ENCODE results near the gene SPAG9.
"Not testable (repeated sequence)": the region's sequence is repeated elsewhere in the genome, so short reads cannot be mapped to it uniquely, and the experiment has no call there.

Gene SPAG9

DNA sequence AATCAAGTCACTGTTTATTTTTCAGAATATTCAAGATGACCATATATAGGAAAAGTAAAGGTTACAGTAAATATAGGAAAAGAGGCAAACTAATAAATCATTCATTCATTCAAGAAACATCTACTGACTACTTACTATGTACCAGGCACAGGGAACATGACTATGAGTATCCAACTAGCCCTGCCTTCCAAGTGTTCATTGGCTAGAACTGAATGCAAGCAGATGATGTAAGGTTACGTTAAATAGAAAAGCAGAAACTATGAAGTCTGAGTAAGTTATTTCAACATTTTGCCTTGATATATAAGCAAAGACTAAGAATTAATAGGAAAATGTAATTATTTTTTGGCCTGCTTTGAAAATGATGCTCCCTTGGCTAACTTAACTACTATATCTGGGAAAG is 36.7 kb downstream of the SPAG9 start:
- DNase-seq: no peak

DNA sequence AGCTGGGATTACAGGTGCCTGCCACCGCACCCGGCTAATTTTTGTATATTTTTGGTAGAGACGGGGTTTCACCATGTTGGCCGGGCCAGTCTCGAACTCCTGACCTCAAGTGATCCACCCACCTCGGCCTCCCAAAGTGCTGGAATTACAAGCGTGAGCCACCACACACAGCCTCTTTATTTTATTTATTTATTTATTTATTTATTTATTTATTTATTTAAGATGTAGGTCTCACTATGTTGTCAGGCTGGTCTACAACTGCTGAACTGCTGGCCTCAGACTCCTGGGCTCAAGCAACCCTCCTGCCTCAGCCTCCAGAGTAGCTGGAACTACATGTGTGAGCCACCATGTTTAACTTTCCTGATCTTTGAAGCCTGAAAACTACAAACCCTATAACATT is 37.3 kb downstream of the SPAG9 start:
- DNase-seq: not testable (repeated sequence)

DNA sequence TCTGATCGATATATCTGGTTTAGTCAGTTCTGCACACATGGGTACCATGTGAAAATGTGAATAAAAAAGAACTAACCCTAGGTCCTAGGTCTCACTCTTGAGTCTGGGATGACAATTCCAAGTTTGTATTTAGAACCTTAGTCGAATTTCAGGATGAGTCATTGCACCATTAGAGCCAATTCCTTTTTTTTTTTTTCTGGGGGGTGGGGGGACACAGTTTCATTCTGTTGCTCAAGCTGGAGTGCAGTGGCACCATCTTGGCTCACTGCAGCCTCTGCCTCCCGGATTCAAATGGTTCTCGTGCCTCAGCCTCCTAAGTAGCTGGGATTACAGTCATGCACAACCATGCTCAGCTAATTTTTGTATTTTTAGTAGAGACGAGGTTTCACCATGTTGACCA is 41.6 kb downstream of the SPAG9 start:
- DNase-seq: no peak

DNA sequence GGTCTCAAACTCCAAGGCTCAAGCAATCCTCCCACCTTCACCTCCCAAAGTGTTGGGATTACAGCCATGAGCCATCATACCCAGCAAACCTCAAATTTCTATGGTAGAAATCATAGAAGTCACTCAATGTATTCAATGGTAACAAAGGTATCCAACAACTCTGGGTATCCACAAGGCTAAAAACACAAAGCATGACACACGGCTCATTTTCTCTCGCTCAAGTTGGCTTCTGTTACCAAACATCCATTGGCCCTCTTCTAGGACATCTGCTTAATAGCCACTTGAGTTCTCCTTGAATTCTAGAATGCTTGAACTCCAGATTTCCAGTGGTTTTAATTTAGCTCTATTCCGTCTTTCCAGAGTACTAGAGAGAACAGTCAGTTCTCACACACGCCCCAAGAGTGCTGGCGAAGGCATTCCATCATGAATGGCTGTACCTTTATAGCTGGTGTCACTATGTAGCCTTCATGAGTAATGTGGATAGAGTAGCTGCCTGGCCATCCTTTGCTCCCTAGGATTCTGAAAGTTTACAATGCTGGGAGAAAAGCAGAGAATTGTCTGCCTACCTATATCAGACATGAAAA is 42.6 kb downstream of the SPAG9 start:
- no peak for DNase-seq

DNA sequence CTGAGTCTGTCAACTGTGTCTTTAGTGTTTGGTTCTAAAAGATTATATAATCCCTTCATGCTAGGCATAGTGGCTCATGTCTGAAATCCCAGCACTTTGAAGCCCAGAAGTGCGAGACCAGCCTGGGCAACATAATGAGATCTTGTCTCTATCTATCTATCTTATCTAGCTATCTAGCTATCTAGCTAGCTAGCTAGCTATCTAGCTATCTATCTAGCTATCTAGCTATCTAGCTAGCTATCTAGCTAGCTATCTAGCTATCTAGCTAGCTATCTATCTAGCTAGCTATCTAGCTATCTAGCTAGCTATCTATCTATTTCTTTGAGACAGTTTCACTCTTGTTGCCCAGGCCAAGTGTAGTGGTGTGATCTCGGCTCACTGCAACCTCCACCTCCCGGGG is 43.8 kb downstream of the SPAG9 start:
- no peak for DNase-seq

DNA sequence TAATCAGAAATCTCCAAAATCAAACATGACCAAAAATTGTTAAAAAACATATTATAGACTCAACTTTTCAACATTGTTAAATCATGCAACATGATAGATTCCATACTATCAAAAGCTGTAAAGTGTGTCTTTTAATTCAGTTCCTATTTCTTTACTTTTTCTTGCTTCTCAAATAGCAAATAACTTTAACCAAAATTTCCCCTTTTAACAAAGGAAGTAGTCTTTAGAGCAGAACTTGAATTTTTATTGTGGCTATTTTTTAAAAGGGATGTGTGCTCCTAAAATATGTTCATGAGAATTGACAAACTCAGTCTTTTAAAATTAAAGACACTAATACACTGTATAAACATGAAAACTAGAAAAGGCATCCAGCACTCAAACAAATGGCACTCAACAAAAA is 49.1 kb downstream of the SPAG9 start:
- no peak for DNase-seq

DNA sequence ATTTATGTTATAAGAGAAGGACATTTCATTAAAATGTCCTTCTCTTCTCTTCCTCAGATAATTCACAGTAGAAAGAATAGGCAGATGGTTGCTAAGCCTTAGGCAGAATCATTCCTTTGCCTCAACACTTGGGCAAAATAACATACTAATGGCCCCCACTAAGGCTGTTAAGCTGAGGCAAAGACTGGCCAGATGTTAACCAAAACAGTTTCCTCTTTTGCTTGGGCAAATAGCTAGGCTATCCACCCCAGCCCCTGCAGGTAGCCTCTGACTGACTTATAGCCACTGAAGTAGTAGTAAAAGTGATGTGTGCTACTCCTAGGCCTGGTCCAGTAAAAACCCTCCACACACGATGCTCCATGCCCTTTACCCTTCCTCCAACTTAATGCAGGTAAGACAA is 55.2 kb downstream of the SPAG9 start:
- no peak for DNase-seq

DNA sequence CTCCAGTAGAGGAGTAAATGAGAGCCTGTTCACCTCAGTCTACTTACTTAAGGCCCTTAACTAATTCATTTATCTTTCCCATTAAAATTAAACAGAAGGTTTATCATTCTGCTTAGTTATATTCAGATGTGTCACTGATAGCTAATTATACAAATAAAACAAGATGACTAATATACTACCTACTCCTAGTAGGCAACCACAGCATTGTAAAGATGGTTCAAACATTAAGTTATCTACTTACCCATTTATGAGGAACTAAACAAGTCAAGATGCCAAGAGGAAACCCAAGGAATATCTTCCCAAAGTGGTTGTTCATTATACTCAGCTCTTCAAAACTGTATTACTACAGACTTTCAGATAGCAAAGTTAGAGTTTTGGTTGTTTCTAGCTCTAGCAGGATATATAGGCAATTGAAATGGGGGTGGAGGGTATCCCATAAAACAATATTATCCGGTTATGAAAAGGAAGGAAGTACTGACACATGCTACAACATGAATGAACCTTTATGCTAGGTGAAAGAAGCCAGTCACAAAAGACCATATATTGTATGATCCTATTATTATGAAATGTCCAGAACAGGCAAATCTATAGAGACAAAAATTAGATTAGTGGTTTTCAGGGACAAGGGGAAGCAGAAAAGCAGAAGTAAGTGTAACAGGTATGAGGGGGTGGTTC is 56.5 kb downstream of the SPAG9 start:
- DNase-seq: no peak

DNA sequence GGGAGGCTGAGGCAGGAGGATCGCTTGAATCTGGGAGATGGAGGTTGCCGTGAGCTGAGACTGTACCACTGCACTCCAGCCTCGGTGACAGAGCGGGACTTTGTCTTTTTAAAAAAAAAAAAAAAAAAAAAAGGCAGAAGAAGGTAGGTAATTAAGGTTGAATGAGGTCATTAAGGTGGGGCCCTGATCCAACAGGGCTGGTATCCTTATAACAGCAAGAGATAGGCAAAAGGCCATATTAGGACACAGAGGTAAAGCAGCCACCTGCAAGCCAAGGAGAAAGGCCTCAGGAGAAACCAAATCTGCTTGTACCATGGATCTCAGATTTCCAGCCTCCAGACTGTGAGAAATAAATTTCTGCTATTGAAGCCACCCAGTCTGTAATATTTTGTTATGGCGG is 60.3 kb downstream of the SPAG9 start:
- no peak for DNase-seq

DNA sequence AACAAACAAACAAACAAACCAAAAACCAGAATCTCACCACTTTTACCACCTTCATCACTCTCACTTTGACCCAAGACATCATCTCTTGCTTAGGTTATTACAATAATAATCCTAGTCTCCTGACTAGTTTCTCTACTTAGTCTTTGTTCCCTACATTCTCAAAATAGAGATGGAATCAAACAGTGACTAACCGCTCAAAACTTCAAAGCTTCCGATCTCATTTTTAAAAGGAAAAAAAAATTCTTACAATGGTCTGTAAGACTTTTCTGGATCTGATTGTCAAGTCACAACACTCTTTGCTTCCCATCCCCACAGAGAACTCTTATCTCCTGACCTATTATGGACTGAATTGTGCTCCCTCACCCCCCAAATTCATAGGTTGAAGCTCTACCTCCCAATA is 60.9 kb downstream of the SPAG9 start:
- DNase-seq: no peak

DNA sequence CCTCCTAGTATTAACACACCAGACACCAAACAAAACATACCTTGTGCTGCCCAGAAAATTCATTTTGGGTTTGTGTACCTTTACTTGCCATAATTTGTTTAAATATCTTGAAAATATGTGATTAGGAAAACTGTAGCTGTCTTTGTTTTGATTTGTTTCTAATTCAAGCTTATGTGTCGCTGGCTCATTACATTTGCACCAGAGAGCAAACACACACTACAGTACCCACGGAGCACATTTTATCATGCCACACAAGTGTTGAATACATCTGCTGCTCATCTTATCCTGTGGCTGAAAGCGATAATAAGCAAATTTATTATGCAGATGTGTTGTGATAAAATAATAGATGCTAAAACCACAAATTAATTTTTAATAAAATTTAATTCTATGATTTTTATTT is 63.1 kb downstream of the SPAG9 start:
- no peak for DNase-seq

DNA sequence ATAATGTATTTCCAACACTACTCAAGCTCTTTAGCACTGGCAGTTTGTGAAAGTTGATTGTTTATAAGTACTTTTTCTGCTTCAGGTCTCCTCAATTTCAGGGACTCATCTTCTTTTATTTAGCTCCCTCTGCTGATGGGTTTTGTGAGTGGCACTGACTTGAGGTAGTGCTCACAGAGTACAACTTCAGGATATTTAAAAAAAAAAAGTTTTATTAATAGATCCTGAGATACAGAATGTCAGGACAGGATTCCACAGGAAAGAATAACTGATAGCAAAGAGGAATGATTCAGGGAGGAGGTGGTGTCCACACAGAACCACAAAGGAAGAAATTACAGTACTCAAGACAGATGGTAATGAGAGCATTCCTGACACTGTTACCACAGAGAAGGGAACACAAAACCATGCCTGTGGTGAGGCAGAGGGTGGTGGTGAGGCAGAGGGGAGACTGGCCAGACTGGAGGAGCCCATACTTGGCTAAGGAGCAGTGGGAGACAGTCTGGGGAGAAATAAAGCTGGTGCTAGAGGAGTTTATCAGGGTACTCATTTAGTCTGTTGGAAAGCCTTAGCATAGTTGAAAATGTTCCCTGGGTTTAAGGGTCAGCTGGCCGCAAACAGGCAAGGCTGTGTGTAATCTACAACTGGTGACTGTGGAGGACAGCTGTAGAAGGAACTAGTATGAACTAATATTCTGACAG is 63.7 kb downstream of the SPAG9 start:
- no peak for DNase-seq

DNA sequence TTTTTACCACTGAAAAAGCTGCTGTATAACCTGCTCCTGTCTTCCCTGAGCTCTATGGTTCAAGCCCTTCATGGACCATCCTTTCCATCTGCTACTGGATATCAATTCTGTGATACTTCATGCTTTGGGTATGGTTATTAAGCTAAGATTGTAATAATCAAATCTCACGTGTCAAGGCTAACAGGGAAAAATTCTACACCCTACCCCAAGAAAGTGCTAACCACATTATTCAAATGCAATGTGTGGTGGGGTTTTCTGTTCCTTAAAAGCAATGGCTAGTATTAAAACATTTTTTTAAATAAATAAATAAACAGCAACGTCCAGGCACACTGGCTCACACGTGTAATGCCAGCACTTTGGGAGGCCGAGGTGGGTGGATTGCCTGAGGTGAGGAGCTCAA is 65.9 kb downstream of the SPAG9 start:
- DNase-seq: no peak

DNA sequence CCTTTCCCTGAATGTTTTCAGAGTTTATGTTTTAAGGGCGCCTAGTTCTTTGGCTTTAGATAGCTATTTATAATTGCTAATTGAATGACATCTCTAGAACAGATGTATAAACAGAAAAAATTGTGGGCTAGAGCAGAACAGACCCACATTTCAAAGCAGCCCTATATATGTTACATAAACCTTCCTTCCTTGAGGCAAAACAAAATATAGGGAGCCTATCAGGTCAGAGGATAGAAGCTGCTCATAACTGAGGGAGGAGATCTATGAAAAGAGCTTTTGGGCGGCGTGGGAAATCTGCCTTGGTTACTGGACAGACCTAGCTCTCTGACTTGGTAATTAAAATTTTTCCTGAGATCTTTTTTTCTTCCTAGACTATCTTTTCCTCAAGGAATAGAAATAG is 68.4 kb downstream of the SPAG9 start:
- DNase-seq: no peak

DNA sequence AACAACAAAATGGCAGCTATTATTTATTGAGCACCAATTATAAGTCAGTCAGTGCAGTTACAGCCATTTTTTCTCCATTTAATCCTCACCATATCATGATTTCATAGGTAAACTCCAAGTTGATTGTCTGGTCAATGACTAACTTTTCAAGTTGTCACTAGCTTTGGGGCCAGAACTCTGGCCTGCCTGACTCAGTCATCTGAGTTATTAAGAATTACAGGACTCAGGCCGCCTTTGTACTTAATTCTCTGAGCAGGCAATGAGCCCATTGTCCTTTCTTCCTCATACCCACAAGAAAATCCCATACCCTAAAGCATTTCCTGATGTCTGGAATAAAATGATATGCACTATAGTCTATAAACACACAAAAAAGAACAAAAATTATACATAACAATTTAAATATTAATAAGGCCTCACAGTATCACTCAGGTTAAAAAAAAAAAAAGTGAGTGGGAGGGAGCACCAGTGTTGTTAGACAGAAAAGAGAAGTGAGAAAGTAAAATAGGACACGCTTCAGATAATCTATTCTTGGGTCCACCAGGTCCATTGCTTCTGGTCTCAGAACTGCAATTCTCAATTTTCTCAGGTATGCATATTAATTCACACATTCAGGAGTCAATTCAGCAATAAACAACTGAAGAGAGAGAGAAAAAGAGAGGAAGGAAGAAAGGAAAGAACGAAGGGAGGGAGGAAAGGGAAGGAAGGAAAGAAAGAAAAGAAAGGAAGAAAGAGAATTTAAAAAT is 70.2 kb downstream of the SPAG9 start:
- DNase-seq: no peak

DNA sequence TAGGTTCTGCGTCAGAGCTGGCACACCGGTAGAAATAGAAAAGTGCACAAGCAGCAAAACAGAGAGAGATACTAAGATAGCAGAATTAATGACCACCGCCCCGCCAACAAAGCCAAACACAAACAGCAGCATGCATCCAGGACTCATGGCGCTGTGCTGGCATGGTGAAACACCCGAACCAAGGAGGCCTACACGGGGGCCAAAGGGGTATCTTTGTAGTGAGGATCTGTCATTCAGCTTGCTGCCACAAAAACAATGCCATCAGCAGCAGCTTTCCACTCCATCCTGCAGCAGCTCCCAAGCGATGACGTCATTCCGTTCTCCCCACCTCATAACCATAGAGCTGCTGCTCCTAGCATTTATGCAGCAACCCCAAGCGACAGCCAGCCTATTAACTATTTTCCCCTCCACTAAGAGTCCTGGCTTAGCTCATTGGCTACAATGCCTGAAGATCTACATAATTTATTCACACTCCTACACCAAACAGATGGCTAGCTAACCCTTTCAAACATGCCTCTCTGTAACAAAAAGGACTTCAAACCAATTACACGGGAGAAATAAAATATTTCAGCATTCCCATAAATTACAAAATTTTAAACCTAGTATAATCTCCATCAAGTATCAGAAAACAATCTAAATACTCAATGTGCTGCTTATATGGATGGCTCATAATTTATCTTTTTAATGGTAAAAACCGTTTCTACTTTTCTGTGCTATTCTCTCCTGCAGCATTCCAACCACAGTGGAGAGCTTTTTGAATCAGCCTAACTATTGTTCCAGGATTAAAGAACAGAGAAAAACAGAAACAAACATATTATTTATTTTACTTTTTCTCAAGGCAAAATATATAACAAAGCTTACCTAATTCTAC is 73.9 kb downstream of the SPAG9 start:
- DNase-seq: no peak

DNA sequence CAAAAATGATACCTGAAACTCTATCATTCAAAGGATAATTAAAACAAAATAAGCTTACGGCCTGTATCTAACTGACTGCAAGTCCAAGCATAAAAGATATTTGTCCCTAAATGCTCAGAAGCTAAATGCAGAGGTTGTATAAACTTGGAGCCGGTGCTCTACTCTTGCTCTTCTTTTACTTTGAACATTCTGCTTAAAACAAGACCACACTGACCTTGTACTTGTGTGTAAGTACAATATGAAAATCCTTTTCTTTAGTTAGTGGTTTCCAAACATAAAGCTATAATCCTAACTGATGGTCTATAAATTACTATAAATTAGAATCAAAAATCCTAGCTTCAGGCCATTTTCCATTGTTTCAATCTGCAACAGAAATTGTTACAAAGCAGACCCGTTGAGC is 74.6 kb downstream of the SPAG9 start:
- no peak for DNase-seq

DNA sequence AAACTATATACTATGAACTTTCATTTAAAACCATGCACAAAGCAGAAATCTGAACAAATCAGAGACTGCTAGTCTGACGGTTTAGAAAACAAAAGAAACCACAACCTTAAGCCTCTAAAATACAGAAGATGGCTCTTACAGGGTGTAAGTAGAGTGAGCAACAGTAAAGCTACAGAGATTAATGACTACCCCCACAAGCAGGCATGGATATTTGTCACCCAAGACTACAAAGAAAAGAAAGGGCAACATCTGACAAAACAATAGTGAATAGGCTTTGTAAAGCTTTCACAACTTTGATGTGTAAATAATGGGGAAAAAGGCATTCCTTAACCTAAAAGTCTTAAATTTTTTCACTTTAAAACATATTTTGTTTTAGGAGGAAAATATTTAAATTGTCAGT is 75.0 kb downstream of the SPAG9 start:
- DNase-seq: no peak

DNA sequence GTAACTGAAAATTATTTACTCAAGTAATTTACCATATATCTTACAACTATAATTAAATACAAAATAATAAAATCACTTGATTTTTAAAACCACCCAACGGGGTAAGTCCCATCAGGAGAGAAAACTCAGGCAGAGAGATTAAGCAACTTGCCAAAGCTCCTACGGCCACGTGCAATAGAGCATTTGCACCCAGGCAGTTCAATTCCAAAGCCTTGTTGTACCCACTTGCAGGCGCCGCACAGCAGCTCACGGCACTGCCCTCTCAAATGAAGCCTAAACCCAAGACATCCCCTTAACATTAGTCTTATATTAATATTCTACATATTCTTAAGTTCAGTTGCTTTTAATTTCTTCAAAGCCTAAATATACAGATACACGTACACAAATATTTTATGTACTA is 75.7 kb downstream of the SPAG9 start:
- DNase-seq: no peak

DNA sequence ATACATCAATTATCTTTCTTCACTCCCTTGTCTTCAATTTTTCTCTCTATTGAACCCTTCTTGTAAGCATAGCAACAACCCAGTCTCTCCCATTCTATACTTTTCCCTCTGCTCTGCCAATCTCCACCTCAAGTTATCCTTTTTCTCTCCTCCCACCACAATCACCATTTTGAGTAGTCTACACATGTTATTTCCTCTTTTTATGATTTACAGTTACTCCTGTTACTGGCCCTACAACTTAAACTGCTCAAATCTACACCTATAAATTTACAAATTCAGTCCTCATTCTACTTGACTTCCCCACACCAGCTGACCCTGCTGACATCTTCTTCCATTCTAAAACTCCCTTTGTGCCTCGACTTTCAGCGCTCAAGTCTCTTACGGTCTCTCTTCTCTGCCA is 84.6 kb downstream of the SPAG9 start:
- no peak for DNase-seq

DNA sequence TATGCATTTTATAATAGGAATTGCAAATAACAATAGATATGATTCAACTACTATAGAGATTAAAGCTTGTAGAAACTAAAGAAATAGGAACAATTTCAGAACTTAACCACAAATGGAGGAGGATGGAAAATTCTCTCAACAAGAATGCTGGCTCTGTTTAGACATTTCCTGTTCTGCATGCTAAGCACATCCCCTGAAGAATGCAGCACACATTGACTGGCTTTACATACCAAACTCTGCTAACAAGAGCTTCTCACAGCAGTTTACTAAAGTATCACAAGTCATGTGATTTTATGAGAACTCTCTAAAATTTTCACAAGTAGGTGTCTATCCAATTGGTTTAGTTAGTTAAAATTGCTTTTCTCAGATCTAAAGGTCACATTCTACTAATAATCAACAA is 85.2 kb downstream of the SPAG9 start:
- DNase-seq: no peak

DNA sequence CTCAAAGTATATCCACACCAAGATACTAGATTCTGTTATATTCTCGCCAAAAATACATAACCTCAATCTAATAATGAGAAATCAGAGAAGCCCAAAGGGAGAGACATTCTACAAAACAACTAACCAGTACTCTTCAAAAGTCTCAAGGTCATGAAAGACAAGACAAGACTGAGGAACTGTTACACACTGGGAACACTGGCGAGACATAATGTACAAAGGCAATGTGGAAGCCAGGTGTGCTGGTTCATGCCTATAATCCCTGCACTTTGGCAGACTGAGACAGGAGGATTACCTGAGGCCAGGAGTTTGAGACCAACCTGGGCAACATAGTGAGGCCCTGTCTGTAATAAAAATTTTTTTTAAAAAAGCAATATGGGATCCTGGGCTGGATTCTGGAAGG is 85.9 kb downstream of the SPAG9 start:
- DNase-seq: no peak

DNA sequence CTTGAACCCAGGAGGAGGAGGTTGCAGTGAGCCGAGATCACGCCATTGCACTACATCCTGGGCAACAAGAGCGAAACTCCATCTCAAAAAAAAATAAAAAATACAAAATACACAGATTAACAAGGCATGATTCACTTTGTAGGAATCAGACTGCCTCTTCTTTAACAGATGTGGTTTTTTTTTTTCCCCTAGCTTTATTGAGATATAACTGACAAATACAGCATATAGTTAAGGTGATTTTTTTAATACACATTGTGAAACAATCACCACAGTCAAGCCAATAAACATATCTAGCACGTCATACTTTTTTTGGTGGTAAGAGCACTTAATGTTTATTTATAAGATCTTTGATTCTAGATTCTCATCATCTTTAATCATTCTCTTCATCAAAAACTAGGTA is 87.8 kb downstream of the SPAG9 start:
- DNase-seq: no peak

Measured in activated T-cell treated with anti-CD3 and anti-CD28 coated beads, Interleukin-2, amount 50 U/mL, for 48 hours (primary cell).